OCI-LY7 (cell line): ENCODE measurements around the gene MAU2.

ENCODE experiments used
- CTCF ChIP-seq: fragments of 200-600 bp; sonication (generic); conservative IDR thresholded peaks from 2 replicates; pipeline ENCODE4 v1.5.1; 2014; ENCODE audit warnings: mild to moderate bottlenecking, antibody characterized with exemption, low read length, moderate library complexity, mixed read lengths
- EZH2phosphoT487 ChIP-seq: fragments of 200-600 bp; sonication (generic); IDR thresholded peaks from 2 replicates; pipeline ENCODE4 v1.6.1; 2018; ENCODE audit warnings: low read depth, borderline replicate concordance, mild to moderate bottlenecking, mixed run types, antibody characterized with exemption, low read length, moderate library complexity, mixed read lengths

GRCh38 chr19:19361075-19361594, 40.5 kb downstream of the MAU2 start:
- TF ChIP-seq CTCF (peak; percentile 84), EZH2phosphoT487 (no peak)
